VCaP (cell line): Measurements from ENCODE around the gene RPL29.

Source experiments
- H3K27ac ChIP-seq: fragments of 450-650 bp; 2 replicates; pipeline ENCODE4 v1.5.1; 2017
- CTCF ChIP-seq: fragments of 450-650 bp; conservative IDR thresholded peaks from 2 replicates; pipeline ENCODE4 v1.5.1; 2017; ENCODE audit warnings: mild to moderate bottlenecking, moderate library complexity

Gene RPL29

GRCh38 chr3:52032702-52033408, 37.2 kb upstream of the RPL29 start:
- H3K27ac ChIP-seq: no peak overlapping the region

GRCh38 chr3:52031896-52032295, 36.2 kb upstream of the RPL29 start:
- TF ChIP-seq CTCF: no peak
- no peak overlapping the region for H3K27ac ChIP-seq

More at GRCh38 chr3:52032702-52033408, 37.2 kb upstream of the RPL29 start:
- no peak for TF ChIP-seq CTCF

- no peak for TF ChIP-seq CTCF
Observed at GRCh38 chr3:52030714-52031310, 35.1 kb upstream of the RPL29 start.

GRCh38 chr3:52029535-52029934, 33.8 kb upstream of the RPL29 start:
- no peak overlapping the region for H3K27ac ChIP-seq
- no peak for TF ChIP-seq CTCF

More at GRCh38 chr3:52030714-52031310, 35.1 kb upstream of the RPL29 start:
- no peak overlapping the region for H3K27ac ChIP-seq

GRCh38 chr3:52029053-52029452, 33.4 kb upstream of the RPL29 start:
- H3K27ac ChIP-seq: no peak overlapping the region
- no peak for TF ChIP-seq CTCF

- no peak for TF ChIP-seq CTCF
- H3K27ac ChIP-seq: no peak overlapping the region
Observed at GRCh38 chr3:52028572-52028971, 32.9 kb upstream of the RPL29 start.

- no peak for TF ChIP-seq CTCF
- no peak overlapping the region for H3K27ac ChIP-seq
Observed at GRCh38 chr3:52026041-52026440, 30.3 kb upstream of the RPL29 start.
